Upper lobe of left lung (tissue), 6 donors: ENCODE data around the gene AFF3. TPM values are rescaled to one million over a fixed set of nuclear protein-coding genes. Genes with fewer than 3 reads are reported as not detected.

Source experiments
- ATAC-seq, 2 donors: fragments of 200-7000 bp; cut with Tn5 transposase; one replicate each; pipeline ENCODE4 v1.9.1; 2022; ENCODE audit warnings: mild to moderate bottlenecking in 2 of 2, moderate library complexity in 2 of 2; ENCODE audit not compliant: low FRiP score in 2 of 2
- DNase-seq, 2 donors: peaks; one replicate each; pipeline ENCODE4 v3.0.0-alpha.2; 2019 to 2020
- H3K27ac ChIP-seq, 4 donors: fragments of 200-600 bp; sonication (generic); one replicate each; pipeline ENCODE4 v1.5.1; 2016 to 2019
- H3K27me3 ChIP-seq, 4 donors: fragments of 200-600 bp; sonication (generic); one replicate each; pipeline ENCODE4 v1.5.1; 2017 to 2019
- H3K36me3 ChIP-seq, 4 donors: fragments of 200-600 bp; sonication (generic); one replicate each; pipeline ENCODE4 v1.5.1; 2016 to 2019
- H3K4me1 ChIP-seq, 4 donors: fragments of 200-600 bp; sonication (generic); one replicate each; pipeline ENCODE4 v1.5.1; 2018 to 2019
- H3K4me3 ChIP-seq, 4 donors: fragments of 200-600 bp; sonication (generic); one replicate each; pipeline ENCODE4 v1.5.1; 2017 to 2019; ENCODE audit warnings: mild to moderate bottlenecking in 2 of 4, moderate library complexity in 1 of 4
- H3K9me3 ChIP-seq, 4 donors: fragments of 200-600 bp; sonication (generic); one replicate each; pipeline ENCODE4 v1.5.1; 2018 to 2019
- CTCF ChIP-seq, 6 experiments: fragments of 450-650 bp in 4 of 6; fragments of 200-600 bp in 2 of 6; sonication (generic) in 2 of 6; IDR thresholded peaks; one replicate each; pipeline ENCODE4 v1.5.1; 2016 to 2019; ENCODE audit warnings: antibody characterized with exemption in 6 of 6
- EP300 ChIP-seq, 4 donors: sonication (generic); formaldehyde crosslinking; IDR thresholded peaks; one replicate each; pipeline ENCODE4 v1.5.1; 2017; ENCODE audit warnings: antibody characterized with exemption in 4 of 4, control low read depth in 2 of 4
- POLR2A ChIP-seq, 4 donors: fragments of 450-650 bp; IDR thresholded peaks; one replicate each; pipeline ENCODE4 v1.5.1; 2016 to 2017; ENCODE audit warnings: antibody characterized with exemption in 4 of 4, mild to moderate bottlenecking in 2 of 4
- POLR2AphosphoS5 ChIP-seq, 2 donors: sonication (generic); formaldehyde crosslinking; IDR thresholded peaks; one replicate each; pipeline ENCODE4 v1.5.1; 2017; ENCODE audit warnings: antibody characterized with exemption in 2 of 2
- WGBS, 2 donors: methylation state at CpG; one replicate each; pipeline ENCODE4 v1.1.5; 2017 to 2018; 5-methylcytosine and 5-hydroxymethylcytosine counted together
- total RNA-seq, 6 donors: library from RNA; depleted of rRNA in 4 of 6; stranded (reverse); fragments of >200 nt in 4 of 6; gene quantifications; one replicate each; pipeline versions ENCODE4 v1.1.0 to v1.2.1, GENCODE V29; 2016 to 2021
- donor health status: DM: no; HTN: no; CAD: no; lungs with moderate emphysema.
- donor health status: DM: no; HTN: yes; CAD: no; lungs with severe emphysema.

The AFF3 gene
- total RNA-seq, 6 donors from 2014 or later, result 21.0 to 195 (median 47.9) TPM

- ATAC-seq, result no peak
- WGBS, 2 donors, result 88 to 94% methylated on average over 1 of the region's 1 CpG
Observed at GRCh38 chr2:99832926-99833325, 309.5 kb downstream of the AFF3 start.

GRCh38 chr2:99831772-99832171 lies 310.6 kb downstream of the AFF3 start:
- Histone ChIP-seq H3K9me3 (no peaks in the 10 kb centered on the region), H3K4me3 (no peak overlapping the region), H3K4me1 (peaks cover 0 to 6% (median 0%) of the 10 kb centered on the region in 4 donors), H3K36me3 (no peaks in the 10 kb centered on the region), H3K27ac (no peak overlapping the region), H3K27me3 (no peaks in the 10 kb centered on the region)
- WGBS, 2 donors, result 83 to 87% methylated on average over 7 of the region's 7 CpGs
- TF ChIP-seq POLR2AphosphoS5 (IDR thresholded peaks at IDR 0.05), result no peak
- no peak for TF ChIP-seq POLR2A (IDR thresholded peaks at IDR 0.05)
- no peak for TF ChIP-seq EP300 (IDR thresholded peaks at IDR 0.05)
- TF ChIP-seq CTCF (IDR thresholded peaks at IDR 0.05), result no peak
- DNase-seq (no peak), ATAC-seq (no peak)

More at GRCh38 chr2:99832926-99833325, 309.5 kb downstream of the AFF3 start:
- Histone ChIP-seq H3K36me3 (no peaks in the 10 kb centered on the region), H3K4me3 (no peak overlapping the region), H3K27me3 (no peaks in the 10 kb centered on the region), H3K27ac (no peak overlapping the region), H3K9me3 (no peaks in the 10 kb centered on the region), H3K4me1 (no peaks in the 10 kb centered on the region)
- no peak for DNase-seq
- TF ChIP-seq CTCF (IDR thresholded peaks at IDR 0.05), result no peak
- TF ChIP-seq EP300 (IDR thresholded peaks at IDR 0.05), result no peak
- TF ChIP-seq POLR2A (IDR thresholded peaks at IDR 0.05), result no peak
- no peak for TF ChIP-seq POLR2AphosphoS5 (IDR thresholded peaks at IDR 0.05)

- TF ChIP-seq CTCF (IDR thresholded peaks at IDR 0.05), result no peak
- no peak for TF ChIP-seq EP300 (IDR thresholded peaks at IDR 0.05)
- no peak for TF ChIP-seq POLR2AphosphoS5 (IDR thresholded peaks at IDR 0.05)
- no peak for TF ChIP-seq POLR2A (IDR thresholded peaks at IDR 0.05)
- Histone ChIP-seq H3K27me3 (no peaks in the 10 kb centered on the region), H3K36me3 (no peaks in the 10 kb centered on the region), H3K9me3 (no peaks in the 10 kb centered on the region), H3K4me3 (no peak overlapping the region), H3K27ac (no peak overlapping the region), H3K4me1 (peaks cover 0 to 6% (median 0%) of the 10 kb centered on the region in 4 donors)
- 79 to 85% methylated on average over 8 of the region's 8 CpGs for WGBS, 2 donors
- DNase-seq, result no peak
- peak in 1 of 2 donors; percentile 46 for ATAC-seq
Observed at GRCh38 chr2:99827296-99827999, 314.9 kb downstream of the AFF3 start.

GRCh38 chr2:99825630-99826029 lies 316.8 kb downstream of the AFF3 start:
- Histone ChIP-seq H3K27ac (no peak overlapping the region), H3K4me1 (peaks cover 0 to 6% (median 0%) of the 10 kb centered on the region in 4 donors), H3K4me3 (no peak overlapping the region), H3K9me3 (no peaks in the 10 kb centered on the region), H3K36me3 (no peaks in the 10 kb centered on the region), H3K27me3 (no peaks in the 10 kb centered on the region)
- TF ChIP-seq POLR2A (IDR thresholded peaks at IDR 0.05) (no peak), POLR2AphosphoS5 (IDR thresholded peaks at IDR 0.05) (no peak), CTCF (IDR thresholded peaks at IDR 0.05) (no peak), EP300 (IDR thresholded peaks at IDR 0.05) (no peak)
- DNase-seq, result no peak
- ATAC-seq, result no peak

GRCh38 chr2:99824758-99825157 lies 317.6 kb downstream of the AFF3 start:
- Histone ChIP-seq H3K9me3 (no peaks in the 10 kb centered on the region), H3K4me3 (no peak overlapping the region), H3K27me3 (no peaks in the 10 kb centered on the region), H3K4me1 (peaks cover 0 to 6% (median 0%) of the 10 kb centered on the region in 4 donors), H3K36me3 (no peaks in the 10 kb centered on the region), H3K27ac (no peak overlapping the region)
- ATAC-seq, result no peak
- WGBS, 2 donors, result 83 to 86% methylated on average over 6 of the region's 6 CpGs
- no peak for DNase-seq
- TF ChIP-seq POLR2AphosphoS5 (IDR thresholded peaks at IDR 0.05), result no peak
- TF ChIP-seq POLR2A (IDR thresholded peaks at IDR 0.05), result no peak
- no peak for TF ChIP-seq EP300 (IDR thresholded peaks at IDR 0.05)
- TF ChIP-seq CTCF (IDR thresholded peaks at IDR 0.05), result no peak
